OCI-LY1 (cell line): ENCODE results near the gene TTPAL.

Experiments
- EZH2 ChIP-seq: fragments of 200-600 bp; sonication (generic), shearing (Covaris generic); IDR thresholded peaks from 2 replicates; pipeline ENCODE4 v1.8.0; 2017; ENCODE audit warnings: borderline replicate concordance, mixed run types, mild to moderate bottlenecking, antibody characterized with exemption, low read length, moderate library complexity, mixed read lengths
- TF ChIP-seq, protein P1 (sequence below): fragments of 200-600 bp; sonication (generic), shearing (Covaris generic); IDR thresholded peaks from 2 replicates; pipeline ENCODE4 v1.5.1; 2017; ENCODE audit warnings: mild to moderate bottlenecking, antibody characterized with exemption, low read length, moderate library complexity, mixed read lengths

DNA sequence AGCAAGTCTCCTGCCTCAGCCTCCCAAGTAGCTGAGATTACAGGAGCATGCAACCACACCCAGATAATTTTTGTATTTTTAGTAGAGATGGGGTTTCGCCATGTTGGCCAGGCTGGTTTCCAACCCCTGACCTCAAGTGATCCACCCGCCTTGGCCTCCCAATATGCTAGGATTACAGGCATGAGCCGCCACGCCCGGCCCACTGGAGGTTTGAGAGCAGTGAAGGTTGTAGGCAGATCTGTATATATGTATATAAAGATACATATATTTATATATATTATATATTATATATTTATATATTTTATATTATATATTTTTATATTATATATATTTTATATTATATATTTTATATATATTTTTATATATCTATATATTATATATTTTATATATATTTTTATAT, 38.2 kb upstream of the TTPAL start:
- TF ChIP-seq EZH2 = no peak
- TF ChIP-seq, protein P1, sequence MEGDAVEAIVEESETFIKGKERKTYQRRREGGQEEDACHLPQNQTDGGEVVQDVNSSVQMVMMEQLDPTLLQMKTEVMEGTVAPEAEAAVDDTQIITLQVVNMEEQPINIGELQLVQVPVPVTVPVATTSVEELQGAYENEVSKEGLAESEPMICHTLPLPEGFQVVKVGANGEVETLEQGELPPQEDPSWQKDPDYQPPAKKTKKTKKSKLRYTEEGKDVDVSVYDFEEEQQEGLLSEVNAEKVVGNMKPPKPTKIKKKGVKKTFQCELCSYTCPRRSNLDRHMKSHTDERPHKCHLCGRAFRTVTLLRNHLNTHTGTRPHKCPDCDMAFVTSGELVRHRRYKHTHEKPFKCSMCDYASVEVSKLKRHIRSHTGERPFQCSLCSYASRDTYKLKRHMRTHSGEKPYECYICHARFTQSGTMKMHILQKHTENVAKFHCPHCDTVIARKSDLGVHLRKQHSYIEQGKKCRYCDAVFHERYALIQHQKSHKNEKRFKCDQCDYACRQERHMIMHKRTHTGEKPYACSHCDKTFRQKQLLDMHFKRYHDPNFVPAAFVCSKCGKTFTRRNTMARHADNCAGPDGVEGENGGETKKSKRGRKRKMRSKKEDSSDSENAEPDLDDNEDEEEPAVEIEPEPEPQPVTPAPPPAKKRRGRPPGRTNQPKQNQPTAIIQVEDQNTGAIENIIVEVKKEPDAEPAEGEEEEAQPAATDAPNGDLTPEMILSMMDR = no peak
